Osteoblast (primary cell): ENCODE data around the gene ACAP3. TPM values are rescaled to one million over a fixed set of nuclear protein-coding genes. Genes with fewer than 3 reads are reported as not detected.

Source experiments
- DNase-seq: peaks from one replicate; pipeline ENCODE4 v3.0.0; 2011; ENCODE audit warnings: low spot score, mixed read lengths; ENCODE audit not compliant: insufficient read length; ENCODE audit errors: missing footprints
- H2AFZ ChIP-seq: 2 replicates; pipeline ENCODE4 v1.6.0; 2011; ENCODE audit warnings: mild to moderate bottlenecking, low read length
- H3K27ac ChIP-seq: 2 replicates; pipeline ENCODE4 v1.5.1; 2011; ENCODE audit warnings: mild to moderate bottlenecking, low read depth, low read length, moderate library complexity
- H3K27me3 ChIP-seq: 2 replicates; pipeline ENCODE4 v1.6.0; 2012; ENCODE audit warnings: mild to moderate bottlenecking, control low read depth, inconsistent platforms, low read length, moderate library complexity; ENCODE audit not compliant: insufficient read depth
- H3K36me3 ChIP-seq: 2 replicates; pipeline ENCODE4 v1.5.1; 2011; ENCODE audit warnings: mild to moderate bottlenecking, low read length, control low read depth, moderate library complexity; ENCODE audit not compliant: insufficient read depth
- H3K4me1 ChIP-seq: 2 replicates; pipeline ENCODE4 v1.5.1; 2011; ENCODE audit warnings: mild to moderate bottlenecking, low read length, control low read depth, moderate library complexity; ENCODE audit not compliant: insufficient read depth
- H3K4me2 ChIP-seq: 2 replicates; pipeline ENCODE4 v1.6.0; 2011; ENCODE audit warnings: mild to moderate bottlenecking, low read length; ENCODE audit not compliant: insufficient read depth
- H3K4me3 ChIP-seq: fragments of 200-600 bp; sonication (generic); 3 replicates; pipeline ENCODE4 v1.5.1; 2012; ENCODE audit warnings: mild to moderate bottlenecking, low read length, inconsistent platforms; ENCODE audit not compliant: insufficient read depth
- H3K79me2 ChIP-seq: 2 replicates; pipeline ENCODE4 v1.6.0; 2012; ENCODE audit warnings: mild to moderate bottlenecking, low read length, control low read depth, inconsistent platforms; ENCODE audit not compliant: insufficient read depth
- H3K9me3 ChIP-seq: 2 replicates; pipeline ENCODE4 v1.5.1; 2011; ENCODE audit warnings: low read depth, low read length, control low read depth
- H4K20me1 ChIP-seq: 2 replicates; pipeline ENCODE4 v1.6.0; 2012; ENCODE audit warnings: mild to moderate bottlenecking, low read length, control low read depth; ENCODE audit not compliant: insufficient read depth
- CTCF ChIP-seq: IDR thresholded peaks from 2 replicates; pipeline ENCODE4 v1.5.1; 2011; ENCODE audit warnings: mild to moderate bottlenecking, low read depth, low read length, moderate library complexity; ENCODE audit errors: extremely low read depth
- total RNA-seq: library from RNA; depleted of rRNA; stranded (reverse); fragments of >200 nt; gene quantifications from 2 replicates; pipeline ENCODE4 v1.2.3, GENCODE V29; 2012

Gene ACAP3
- total RNA-seq, 1 donor = 46.7 TPM

- no peak overlapping the region for H2AFZ ChIP-seq
- DNase-seq = no peak
- peaks cover 45% of the 10 kb centered on the region for H3K4me1 ChIP-seq
- no peak overlapping the region for H3K4me2 ChIP-seq
- H3K4me3 ChIP-seq = no peak overlapping the region
- peaks cover 79% of the 10 kb centered on the region for H3K79me2 ChIP-seq
- no peak for TF ChIP-seq CTCF
- H3K27me3 ChIP-seq = no peaks in the 10 kb centered on the region
- peak overlapping the region; percentile 33 for H3K27ac ChIP-seq
- H3K36me3 ChIP-seq = peaks cover 42% of the 10 kb centered on the region
- H3K9me3 ChIP-seq = no peaks in the 10 kb centered on the region
- H4K20me1 ChIP-seq = peaks cover 33% of the 10 kb centered on the region
Measured at GRCh38 chr1:1268284-1268682, 39.4 kb downstream of the ACAP3 start.

GRCh38 chr1:1267488-1268283 lies 40.0 kb downstream of the ACAP3 start:
- DNase-seq = no peak
- TF ChIP-seq CTCF = no peak
- H3K9me3 ChIP-seq = no peaks in the 10 kb centered on the region
- no peak overlapping the region for H2AFZ ChIP-seq
- H3K27ac ChIP-seq = peak overlapping the region; percentile 28
- H3K27me3 ChIP-seq = no peaks in the 10 kb centered on the region
- peaks cover 42% of the 10 kb centered on the region for H3K4me1 ChIP-seq
- no peak overlapping the region for H3K4me2 ChIP-seq
- peaks cover 31% of the 10 kb centered on the region for H4K20me1 ChIP-seq
- peaks cover 79% of the 10 kb centered on the region for H3K79me2 ChIP-seq
- H3K4me3 ChIP-seq = no peak overlapping the region
- H3K36me3 ChIP-seq = peaks cover 48% of the 10 kb centered on the region

GRCh38 chr1:1264868-1265272 lies 42.9 kb downstream of the ACAP3 start:
- Histone ChIP-seq H3K4me2 (peak overlapping the region; percentile 69), H3K79me2 (peaks cover 76% of the 10 kb centered on the region), H3K36me3 (peaks cover 67% of the 10 kb centered on the region), H3K4me3 (peak overlapping the region; percentile 47), H3K4me1 (peaks cover 22% of the 10 kb centered on the region), H3K27ac (peak overlapping the region; percentile 99), H3K27me3 (no peaks in the 10 kb centered on the region), H2AFZ (no peak overlapping the region), H4K20me1 (peaks cover 26% of the 10 kb centered on the region), H3K9me3 (no peaks in the 10 kb centered on the region)
- peak; percentile 67 for TF ChIP-seq CTCF
- DNase-seq = peak; percentile 99

GRCh38 chr1:1264026-1264425 lies 43.7 kb downstream of the ACAP3 start:
- H2AFZ ChIP-seq = no peak overlapping the region
- peaks cover 75% of the 10 kb centered on the region for H3K79me2 ChIP-seq
- H3K9me3 ChIP-seq = no peaks in the 10 kb centered on the region
- TF ChIP-seq CTCF = no peak
- H3K4me1 ChIP-seq = peaks cover 22% of the 10 kb centered on the region
- H4K20me1 ChIP-seq = peaks cover 30% of the 10 kb centered on the region
- peak overlapping the region; percentile 24 for H3K4me2 ChIP-seq
- H3K27me3 ChIP-seq = no peaks in the 10 kb centered on the region
- H3K4me3 ChIP-seq = no peak overlapping the region
- H3K27ac ChIP-seq = peak overlapping the region; percentile 99
- no peak for DNase-seq
- peaks cover 73% of the 10 kb centered on the region for H3K36me3 ChIP-seq
